ENCODE data around the gene RTL5.

Gene RTL5

GRCh38 chrX:72081605-72082320 lies 50.0 kb downstream of the RTL5 start:
- no peak for TF ChIP-seq OSR1 (CRISPR knock-in tag; IDR thresholded peaks at IDR 0.05)
- TF ChIP-seq TSHZ2 (CRISPR knock-in tag; IDR thresholded peaks at IDR 0.05): no peak
- no peak for TF ChIP-seq SNAI2 (CRISPR knock-in tag; IDR thresholded peaks at IDR 0.05)
- TF ChIP-seq ZNF70 (CRISPR knock-in tag; IDR thresholded peaks at IDR 0.05): no peak
- no peak for TF ChIP-seq POU6F1 (CRISPR knock-in tag; IDR thresholded peaks at IDR 0.05; ENCODE audit: borderline replicate concordance, low read depth)
- no peak for TF ChIP-seq ZFP30 (CRISPR knock-in tag; IDR thresholded peaks at IDR 0.05)
- no peak for TF ChIP-seq RARB (CRISPR knock-in tag; IDR thresholded peaks at IDR 0.05)
- ATAC-seq: no peak; the same call in 2 of the 3 replicates

GRCh38 chrX:72080800-72081199 lies 50.9 kb downstream of the RTL5 start:
- no peak for TF ChIP-seq ESRRG (CRISPR knock-in tag; IDR thresholded peaks at IDR 0.05)

GRCh38 chrX:72080150-72080549 lies 51.6 kb downstream of the RTL5 start:
- TF ChIP-seq OSR1 (CRISPR knock-in tag; IDR thresholded peaks at IDR 0.05) (no peak), ZNF565 (CRISPR knock-in tag; conservative IDR thresholded peaks at IDR 0.05; ENCODE audit: low read depth) (no peak), ZNF8 (CRISPR knock-in tag; IDR thresholded peaks at IDR 0.05) (no peak), ZFP30 (CRISPR knock-in tag; IDR thresholded peaks at IDR 0.05) (no peak), ZFP3 (CRISPR knock-in tag; IDR thresholded peaks at IDR 0.05) (no peak), CSDC2 (CRISPR knock-in tag; IDR thresholded peaks at IDR 0.05) (no peak), CREB5 (CRISPR knock-in tag; IDR thresholded peaks at IDR 0.05; ENCODE audit: low read depth) (no peak), TSHZ2 (CRISPR knock-in tag; IDR thresholded peaks at IDR 0.05) (no peak), SNAI2 (CRISPR knock-in tag; IDR thresholded peaks at IDR 0.05) (no peak), BACH2 (CRISPR knock-in tag; IDR thresholded peaks at IDR 0.05; ENCODE audit: borderline replicate concordance) (no peak), ISL1 (CRISPR knock-in tag; IDR thresholded peaks at IDR 0.05) (no peak)

More at GRCh38 chrX:72080800-72081199, 50.9 kb downstream of the RTL5 start:
- ATAC-seq: no peak

GRCh38 chrX:72079607-72080006 lies 52.1 kb downstream of the RTL5 start:
- ATAC-seq: no peak
- TF ChIP-seq TCF4 (CRISPR knock-in tag; IDR thresholded peaks at IDR 0.05; ENCODE audit: borderline replicate concordance): no peak
- no peak for TF ChIP-seq TSHZ2 (CRISPR knock-in tag; IDR thresholded peaks at IDR 0.05)
- TF ChIP-seq SNAI2 (CRISPR knock-in tag; IDR thresholded peaks at IDR 0.05): no peak
- TF ChIP-seq OSR1 (CRISPR knock-in tag; IDR thresholded peaks at IDR 0.05): no peak
- no peak for TF ChIP-seq ZC3H10 (CRISPR knock-in tag; IDR thresholded peaks at IDR 0.05)
- TF ChIP-seq ISL1 (CRISPR knock-in tag; IDR thresholded peaks at IDR 0.05): no peak

More at GRCh38 chrX:72080150-72080549, 51.6 kb downstream of the RTL5 start:
- no peak for ATAC-seq
